ENCODE results near the gene SLC44A4.

DNA sequence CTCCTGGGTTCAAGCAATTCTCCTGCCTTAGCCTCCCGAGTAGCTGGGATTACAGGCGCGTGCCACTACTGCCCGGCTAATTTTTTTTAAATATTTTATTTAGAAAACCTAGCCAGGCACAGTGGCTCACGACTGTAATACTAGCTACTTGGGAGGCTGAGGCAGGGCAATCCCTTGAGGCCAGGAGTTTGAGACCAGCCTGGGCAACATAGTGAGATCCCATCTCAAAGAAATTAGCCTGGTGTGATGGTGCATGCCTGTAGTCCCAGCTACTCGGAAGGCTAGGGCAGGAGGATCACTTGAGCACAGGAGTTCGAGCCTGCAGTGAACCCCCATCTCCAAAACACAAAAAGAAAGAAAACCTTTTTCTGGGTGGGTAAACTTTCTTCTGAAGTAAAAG is 2.4 kb downstream of the SLC44A4 start:
- TF ChIP-seq, protein P1, sequence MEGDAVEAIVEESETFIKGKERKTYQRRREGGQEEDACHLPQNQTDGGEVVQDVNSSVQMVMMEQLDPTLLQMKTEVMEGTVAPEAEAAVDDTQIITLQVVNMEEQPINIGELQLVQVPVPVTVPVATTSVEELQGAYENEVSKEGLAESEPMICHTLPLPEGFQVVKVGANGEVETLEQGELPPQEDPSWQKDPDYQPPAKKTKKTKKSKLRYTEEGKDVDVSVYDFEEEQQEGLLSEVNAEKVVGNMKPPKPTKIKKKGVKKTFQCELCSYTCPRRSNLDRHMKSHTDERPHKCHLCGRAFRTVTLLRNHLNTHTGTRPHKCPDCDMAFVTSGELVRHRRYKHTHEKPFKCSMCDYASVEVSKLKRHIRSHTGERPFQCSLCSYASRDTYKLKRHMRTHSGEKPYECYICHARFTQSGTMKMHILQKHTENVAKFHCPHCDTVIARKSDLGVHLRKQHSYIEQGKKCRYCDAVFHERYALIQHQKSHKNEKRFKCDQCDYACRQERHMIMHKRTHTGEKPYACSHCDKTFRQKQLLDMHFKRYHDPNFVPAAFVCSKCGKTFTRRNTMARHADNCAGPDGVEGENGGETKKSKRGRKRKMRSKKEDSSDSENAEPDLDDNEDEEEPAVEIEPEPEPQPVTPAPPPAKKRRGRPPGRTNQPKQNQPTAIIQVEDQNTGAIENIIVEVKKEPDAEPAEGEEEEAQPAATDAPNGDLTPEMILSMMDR (IDR thresholded peaks at IDR 0.05 in 4 of 5, conservative IDR thresholded peaks at IDR 0.05 in 1 of 5): no peak
- no peak for TF ChIP-seq POLR2A (IDR thresholded peaks at IDR 0.05)
